ENCODE data around the gene ATXN2L.
A peak's percentile ranks its signal among the peaks of the same experiment; 100 is the strongest.
"Not testable (repeated sequence)": the region's sequence is repeated elsewhere in the genome, so short reads cannot be mapped to it uniquely, and the experiment has no call there.

Gene ATXN2L

GRCh38 chr16:28838558-28838918, 15.7 kb downstream of the ATXN2L start:
- DNase-seq: no peak

GRCh38 chr16:28839004-28839639, 16.3 kb downstream of the ATXN2L start:
- no peak for DNase-seq

GRCh38 chr16:28839899-28840298, 17.1 kb downstream of the ATXN2L start:
- DNase-seq: no peak

- no peak for DNase-seq
These were observed 19.9 kb downstream of the ATXN2L start for GRCh38 chr16:28842696-28843095.

- DNase-seq: no peak
These were observed 21.0 kb downstream of the ATXN2L start for GRCh38 chr16:28843766-28844165.

- no peak for DNase-seq
These were observed 21.6 kb downstream of the ATXN2L start for GRCh38 chr16:28844226-28844885.

- DNase-seq: no peak
These were observed 22.5 kb downstream of the ATXN2L start for GRCh38 chr16:28845293-28845692.

GRCh38 chr16:28845761-28846079, 22.9 kb downstream of the ATXN2L start:
- no peak for DNase-seq

GRCh38 chr16:28846080-28846932, 23.5 kb downstream of the ATXN2L start, which contains the start of gene TUFM:
TSS of gene TUFM (minus strand) at chr16:28846348. CDS start at chr16:28846269, 79 bp downstream.
- peak; percentile 98 for DNase-seq

GRCh38 chr16:28846933-28847273, 24.1 kb downstream of the ATXN2L start:
- DNase-seq: no peak

- no peak for DNase-seq
These were observed 35.6 kb downstream of the ATXN2L start for GRCh38 chr16:28858421-28858820.

GRCh38 chr16:28859326-28859725, 36.5 kb downstream of the ATXN2L start:
- DNase-seq: no peak

- no peak for DNase-seq
These were observed 41.4 kb downstream of the ATXN2L start for GRCh38 chr16:28863929-28864793.

GRCh38 chr16:28865001-28865688, 42.3 kb downstream of the ATXN2L start:
- DNase-seq: no peak

- no peak for DNase-seq
These were observed 43.1 kb downstream of the ATXN2L start for GRCh38 chr16:28865722-28866453.

- no peak for DNase-seq
These were observed 43.6 kb downstream of the ATXN2L start for GRCh38 chr16:28866454-28866804.

- DNase-seq: no peak
These were observed 44.4 kb downstream of the ATXN2L start for GRCh38 chr16:28867241-28867640.

- DNase-seq: not testable (repeated sequence)
These were observed 44.8 kb downstream of the ATXN2L start for GRCh38 chr16:28867646-28868045.

GRCh38 chr16:28869201-28869600, 46.4 kb downstream of the ATXN2L start:
- DNase-seq: no peak

GRCh38 chr16:28872952-28873351, 50.2 kb downstream of the ATXN2L start:
- no peak for DNase-seq

GRCh38 chr16:28873543-28874201, 50.9 kb downstream of the ATXN2L start:
- peak; percentile 55 for DNase-seq
